ENCODE data around the gene FADS3. TPM values are rescaled to one million over a fixed set of nuclear protein-coding genes. Genes with fewer than 3 reads are reported as not detected.

FADS3 gene
- total and polyA plus RNA-seq, 9 of the 15 experiments (the other 6 are each of a cell fraction or from before 2014, with no cell fraction given), result 0.97 to 148 (median 92.7) TPM

- peak; percentile 67 for TF ChIP-seq E2F8 (IDR thresholded peaks at IDR 0.05; ENCODE audit: low read depth, partially characterized antibody)
- TF ChIP-seq ZNF280B (CRISPR knock-in tag; IDR thresholded peaks at IDR 0.05), result no peak
- peak; percentile 70 to 84; a peak in 3 of 4 replicates for TF ChIP-seq TRIM24 (IDR thresholded peaks at IDR 0.05)
- TF ChIP-seq NCOA1 (IDR thresholded peaks at IDR 0.05; ENCODE audit: low read depth), result peak; percentile 83; the same call in 1 of the 2 replicates
- TF ChIP-seq RCOR1 (IDR thresholded peaks at IDR 0.05; ENCODE audit: borderline replicate concordance in 1 of 2, low read depth in 2 of 2, low read length in 2 of 2), result peak in 1 of 2 experiments; percentile 85; a peak in 2 of 4 replicates
- no peak for TF ChIP-seq SRSF7 (optimal IDR thresholded peaks at IDR 0.05; ENCODE audit: low read depth, low read length)
- 0 out of 2 replicates have a peak, but pooled peaks have one; percentile 24 for TF ChIP-seq REST (IDR thresholded peaks at IDR 0.05; ENCODE audit: borderline replicate concordance)
- no peak for TF ChIP-seq REST (CRISPR knock-in tag; IDR thresholded peaks at IDR 0.05; ENCODE audit: low read depth)
- peak; percentile 75 for TF ChIP-seq ZNF583 (CRISPR knock-in tag; IDR thresholded peaks at IDR 0.05)
- TF ChIP-seq HSF4 (CRISPR knock-in tag; IDR thresholded peaks at IDR 0.05; ENCODE audit: borderline replicate concordance), result peak; percentile 42; the same call in 1 of the 2 replicates
- TF ChIP-seq NFE2 (IDR thresholded peaks at IDR 0.05; ENCODE audit: low read depth), result peak; percentile 86
- TF ChIP-seq NR4A1 (CRISPR knock-in tag; IDR thresholded peaks at IDR 0.05), result peak; percentile 40; the same call in 1 of the 2 replicates
- TF ChIP-seq NR4A1 (tag; IDR thresholded peaks at IDR 0.05), result peak; percentile 66; the same call in 1 of the 2 replicates
- TF ChIP-seq ZNF134 (CRISPR knock-in tag; conservative IDR thresholded peaks at IDR 0.05), result 0 out of 2 replicates have a peak, but pooled peaks have one; percentile 35
- TF ChIP-seq KLF6 (CRISPR knock-in tag; IDR thresholded peaks at IDR 0.05; ENCODE audit: borderline replicate concordance), result peak; percentile 13; the same call in 1 of the 2 replicates
Measured at GRCh38 chr11:61841636-61842527, 49.5 kb downstream of the FADS3 start (continued).

All from K562 (cell line).